Endothelial cell (in vitro differentiated cells): Measurements from ENCODE around the gene SHQ1. TPM values are rescaled to one million over a fixed set of nuclear protein-coding genes. Genes with fewer than 3 reads are reported as not detected.

ENCODE experiments used
- DNase-seq: peaks from one replicate; pipeline ENCODE4 v3.0.0; 2021; ENCODE audit warnings: low spot score
- H3K27ac Mint-ChIP-seq: one replicate; pipeline ENCODE4 v1.8.0; 2021; ENCODE audit warnings: mixed read lengths, inconsistent platforms; ENCODE audit not compliant: unreplicated experiment
- H3K27me3 Mint-ChIP-seq: one replicate; pipeline ENCODE4 v1.8.0; 2021; ENCODE audit warnings: mild to moderate bottlenecking, moderate library complexity, mixed read lengths, inconsistent platforms; ENCODE audit not compliant: unreplicated experiment
- H3K36me3 Mint-ChIP-seq: one replicate; pipeline ENCODE4 v1.8.0; 2021; ENCODE audit warnings: mild to moderate bottlenecking, low read depth, mixed read lengths, inconsistent platforms; ENCODE audit not compliant: unreplicated experiment
- H3K4me1 Mint-ChIP-seq: one replicate; pipeline ENCODE4 v1.8.0; 2021; ENCODE audit warnings: mild to moderate bottlenecking, mixed read lengths, inconsistent platforms; ENCODE audit not compliant: unreplicated experiment
- H3K4me3 Mint-ChIP-seq: one replicate; pipeline ENCODE4 v1.8.0; 2021; ENCODE audit warnings: mild to moderate bottlenecking, mixed read lengths, inconsistent platforms; ENCODE audit not compliant: unreplicated experiment
- H3K9me3 Mint-ChIP-seq: one replicate; pipeline ENCODE4 v1.8.0; 2021; ENCODE audit warnings: mixed read lengths, inconsistent platforms; ENCODE audit not compliant: unreplicated experiment
- CTCF ChIP-seq: fragments of 200-600 bp; sonication (generic); IDR thresholded peaks from one replicate; pipeline ENCODE4 v1.5.0; 2021; ENCODE audit warnings: antibody characterized with exemption; ENCODE audit not compliant: unreplicated experiment
- total RNA-seq: library from RNA; stranded (reverse); fragmentation: NEBNext Ultra II Directional; extraction: Animal tissue kit (Norgen Biotek cat#: 25700); gene quantifications from one replicate; pipeline ENCODE4 v1.2.1, GENCODE V29; 2021; ENCODE audit not compliant: unreplicated experiment

Gene SHQ1
- total RNA-seq, 1 donor from 2014 or later = 26.9 TPM

- Mint-ChIP-seq H3K36me3 (no peaks in the 10 kb centered on the region), H3K4me3 (no peak overlapping the region), H3K27ac (no peak overlapping the region), H3K9me3 (no peaks in the 10 kb centered on the region), H3K4me1 (peaks cover 19% of the 10 kb centered on the region), H3K27me3 (peaks cover 2% of the 10 kb centered on the region)
- peak; percentile 58 for TF ChIP-seq CTCF
- DNase-seq = peak; percentile 19
Observed at GRCh38 chr3:72892870-72893269, 44.6 kb upstream of the SHQ1 start.

GRCh38 chr3:72892081-72892775 lies 44.0 kb upstream of the SHQ1 start:
- Mint-ChIP-seq H3K36me3 (peaks cover 3% of the 10 kb centered on the region), H3K9me3 (no peaks in the 10 kb centered on the region), H3K4me3 (no peak overlapping the region), H3K4me1 (peaks cover 24% of the 10 kb centered on the region), H3K27ac (no peak overlapping the region), H3K27me3 (peaks cover 5% of the 10 kb centered on the region)
- no peak for DNase-seq
- TF ChIP-seq CTCF = no peak

DNA sequence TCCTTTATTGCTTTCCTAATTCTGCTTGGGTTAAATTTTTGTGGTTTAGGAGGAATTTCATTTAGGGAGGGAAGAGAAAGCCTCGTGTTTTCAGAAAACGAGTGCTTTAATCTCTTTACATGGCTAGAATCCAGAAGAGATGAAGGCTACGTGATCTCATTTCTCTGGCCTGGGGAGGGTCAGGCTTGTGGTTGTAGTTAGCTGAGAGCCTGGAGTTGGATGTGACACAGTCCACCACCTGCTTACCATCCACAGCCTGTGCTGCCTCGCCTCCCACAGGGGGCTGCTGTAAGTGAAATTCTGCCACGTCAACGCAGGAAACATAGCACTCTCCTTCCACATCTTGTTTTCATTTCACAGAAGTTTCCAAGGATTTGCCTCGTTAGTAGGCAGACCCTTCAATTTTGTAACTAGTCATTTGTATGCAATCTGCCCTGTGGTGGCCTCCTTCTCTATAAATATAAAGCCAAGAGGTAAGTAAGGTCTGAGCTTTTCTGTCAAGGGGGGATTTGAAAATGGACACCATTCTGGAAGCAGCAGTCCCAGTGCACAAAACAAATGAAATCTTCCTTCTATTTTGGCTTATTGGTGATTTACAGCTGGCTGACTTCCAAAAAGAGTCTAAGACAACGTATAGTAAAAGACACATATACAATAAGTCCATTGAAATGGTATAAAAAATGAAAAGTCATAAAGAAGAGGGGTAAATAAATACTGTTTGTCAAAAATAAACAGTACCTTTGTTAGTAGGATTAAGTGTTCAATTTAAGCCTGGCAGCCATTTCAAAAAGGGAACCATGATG lies 43.0 kb upstream of the SHQ1 start:
- no peak for DNase-seq
- Mint-ChIP-seq H3K4me1 (peaks cover 29% of the 10 kb centered on the region), H3K4me3 (no peak overlapping the region), H3K9me3 (no peaks in the 10 kb centered on the region), H3K27ac (no peak overlapping the region), H3K27me3 (peaks cover 3% of the 10 kb centered on the region), H3K36me3 (peaks cover 3% of the 10 kb centered on the region)
- no peak for TF ChIP-seq CTCF

DNA sequence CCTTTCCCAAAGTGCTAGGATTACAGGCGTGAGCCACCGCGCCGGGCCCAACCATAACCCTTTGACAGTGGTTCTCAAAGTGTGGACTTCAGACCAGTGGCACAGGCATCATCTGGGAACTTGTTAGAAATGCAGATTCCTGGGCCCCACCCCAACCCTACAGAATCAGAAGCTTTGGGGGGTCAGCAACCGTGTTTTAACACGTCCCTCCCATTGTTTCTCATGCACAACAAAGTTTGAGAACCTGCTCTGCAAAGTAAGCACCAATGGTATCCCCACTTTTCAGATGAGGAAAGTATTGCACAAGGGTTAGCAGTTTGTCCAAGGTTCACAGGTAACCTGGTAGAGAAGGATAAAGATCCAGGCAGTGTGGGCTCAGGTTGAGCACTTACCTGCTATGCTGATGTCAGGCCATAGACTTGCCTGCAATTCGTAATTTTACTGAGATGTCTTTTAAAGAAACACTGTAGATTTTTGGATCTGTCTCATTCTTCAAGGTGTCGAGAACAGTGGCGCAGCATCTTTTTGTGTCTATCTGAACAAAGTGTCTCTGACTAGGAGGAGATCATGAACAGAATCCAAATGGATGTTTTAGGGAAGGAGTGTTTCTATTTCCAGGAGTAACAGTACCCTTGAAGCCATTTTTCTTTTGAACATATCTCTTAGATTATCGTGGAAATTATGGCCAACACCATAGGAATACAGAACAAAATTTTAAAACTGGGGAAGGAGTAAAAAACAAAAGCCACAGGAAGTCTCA lies 42.1 kb upstream of the SHQ1 start:
- Mint-ChIP-seq H3K36me3 (peaks cover 3% of the 10 kb centered on the region), H3K9me3 (no peaks in the 10 kb centered on the region), H3K4me1 (peaks cover 29% of the 10 kb centered on the region), H3K4me3 (no peak overlapping the region), H3K27me3 (peaks cover 3% of the 10 kb centered on the region), H3K27ac (no peak overlapping the region)
- no peak for DNase-seq
- TF ChIP-seq CTCF = no peak
